HEK293 (cell line): ENCODE data around the gene SCAMP5.

Experiments
- BCL11B ChIP-seq: fragments of 450-650 bp; formaldehyde crosslinking; IDR thresholded peaks from 2 replicates; pipeline ENCODE4 v1.5.1; 2016; ENCODE audit warnings: low read depth, missing biosample characterization, missing genetic modification characterization
- GFI1B ChIP-seq: fragments of 450-650 bp; formaldehyde crosslinking; IDR thresholded peaks from 2 replicates; pipeline ENCODE4 v1.5.1; 2016; ENCODE audit warnings: missing biosample characterization, missing genetic modification characterization
- ZNF10 ChIP-seq: fragments of 450-650 bp; formaldehyde crosslinking; IDR thresholded peaks from 2 replicates; pipeline ENCODE4 v1.5.1; 2017; ENCODE audit warnings: missing biosample characterization, missing genetic modification characterization
- ZNF132 ChIP-seq: fragments of 450-650 bp; formaldehyde crosslinking; IDR thresholded peaks from 2 replicates; pipeline ENCODE4 v1.5.1; 2017; ENCODE audit warnings: missing biosample characterization, missing genetic modification characterization, borderline replicate concordance
- ZNF2 ChIP-seq: fragments of 450-650 bp; formaldehyde crosslinking; IDR thresholded peaks from 2 replicates; pipeline ENCODE4 v1.5.1; 2016; ENCODE audit warnings: missing biosample characterization, missing genetic modification characterization
- ZNF221 ChIP-seq: fragments of 450-650 bp; formaldehyde crosslinking; IDR thresholded peaks from 2 replicates; pipeline ENCODE4 v1.5.1; 2017; ENCODE audit warnings: missing biosample characterization, missing genetic modification characterization, borderline replicate concordance
- ZNF239 ChIP-seq: fragments of 450-650 bp; formaldehyde crosslinking; IDR thresholded peaks from 2 replicates; pipeline ENCODE4 v1.5.1; 2016; ENCODE audit warnings: missing biosample characterization, missing genetic modification characterization
- ZNF24 ChIP-seq: fragments of 450-650 bp; formaldehyde crosslinking; IDR thresholded peaks from 2 replicates; pipeline ENCODE4 v1.5.1; 2016; ENCODE audit warnings: missing biosample characterization, missing genetic modification characterization
- ZNF341 ChIP-seq: fragments of 450-650 bp; formaldehyde crosslinking; IDR thresholded peaks from 2 replicates; pipeline ENCODE4; 2016; ENCODE audit warnings: low read depth, missing biosample characterization, missing genetic modification characterization
- ZNF561 ChIP-seq: fragments of 450-650 bp; IDR thresholded peaks from 2 replicates; pipeline ENCODE4 v1.5.1; 2018; ENCODE audit warnings: missing biosample characterization, missing genetic modification characterization, borderline replicate concordance
- ZNF600 ChIP-seq: fragments of 450-650 bp; formaldehyde crosslinking; IDR thresholded peaks from 2 replicates; pipeline ENCODE4 v1.5.1; 2016; ENCODE audit warnings: missing biosample characterization, missing genetic modification characterization
- ZNF660 ChIP-seq: fragments of 450-650 bp; IDR thresholded peaks from 2 replicates; pipeline ENCODE4 v1.5.1; 2018; ENCODE audit warnings: missing biosample characterization, mild to moderate bottlenecking, missing genetic modification characterization
- ZNF76 ChIP-seq: fragments of 450-650 bp; formaldehyde crosslinking; IDR thresholded peaks from 2 replicates; pipeline ENCODE4; 2016; ENCODE audit warnings: low read depth, missing biosample characterization, missing genetic modification characterization, borderline replicate concordance
- ZSCAN30 ChIP-seq: fragments of 450-650 bp; IDR thresholded peaks from 2 replicates; pipeline ENCODE4 v1.5.1; 2018; ENCODE audit warnings: missing biosample characterization, mild to moderate bottlenecking, missing genetic modification characterization, moderate library complexity
- TF ChIP-seq, protein P1 (sequence below): fragments of 450-650 bp; formaldehyde crosslinking; IDR thresholded peaks from 2 replicates; pipeline ENCODE4 v1.5.1; 2016; ENCODE audit warnings: missing biosample characterization, missing genetic modification characterization, low read depth
- TF ChIP-seq, protein P2 (sequence below): fragments of 450-650 bp; formaldehyde crosslinking; IDR thresholded peaks from 2 replicates; pipeline ENCODE4 v1.5.1; 2016; ENCODE audit warnings: missing biosample characterization, missing genetic modification characterization
- TF ChIP-seq, protein P3 (sequence below): fragments of 450-650 bp; formaldehyde crosslinking; IDR thresholded peaks from 2 replicates; pipeline ENCODE4 v1.5.1; 2016; ENCODE audit warnings: missing biosample characterization, missing genetic modification characterization, borderline replicate concordance
- TF ChIP-seq, protein P4 (sequence below): fragments of 450-650 bp; formaldehyde crosslinking; IDR thresholded peaks from 2 replicates; pipeline ENCODE4 v1.5.1; 2016; ENCODE audit warnings: missing biosample characterization, missing genetic modification characterization
- TF ChIP-seq, protein P5 (sequence below): fragments of 450-650 bp; formaldehyde crosslinking; IDR thresholded peaks from 2 replicates; pipeline ENCODE4 v1.5.1; 2016; ENCODE audit warnings: missing biosample characterization, missing genetic modification characterization
- TF ChIP-seq, protein P6 (sequence below): fragments of 450-650 bp; formaldehyde crosslinking; IDR thresholded peaks from 2 replicates; pipeline ENCODE4 v1.5.1; 2016; ENCODE audit warnings: missing biosample characterization, missing genetic modification characterization
- TF ChIP-seq, protein P7 (sequence below): fragments of 450-650 bp; formaldehyde crosslinking; IDR thresholded peaks from 2 replicates; pipeline ENCODE4 v1.5.1; 2016; ENCODE audit warnings: missing biosample characterization, missing genetic modification characterization

The SCAMP5 gene

DNA sequence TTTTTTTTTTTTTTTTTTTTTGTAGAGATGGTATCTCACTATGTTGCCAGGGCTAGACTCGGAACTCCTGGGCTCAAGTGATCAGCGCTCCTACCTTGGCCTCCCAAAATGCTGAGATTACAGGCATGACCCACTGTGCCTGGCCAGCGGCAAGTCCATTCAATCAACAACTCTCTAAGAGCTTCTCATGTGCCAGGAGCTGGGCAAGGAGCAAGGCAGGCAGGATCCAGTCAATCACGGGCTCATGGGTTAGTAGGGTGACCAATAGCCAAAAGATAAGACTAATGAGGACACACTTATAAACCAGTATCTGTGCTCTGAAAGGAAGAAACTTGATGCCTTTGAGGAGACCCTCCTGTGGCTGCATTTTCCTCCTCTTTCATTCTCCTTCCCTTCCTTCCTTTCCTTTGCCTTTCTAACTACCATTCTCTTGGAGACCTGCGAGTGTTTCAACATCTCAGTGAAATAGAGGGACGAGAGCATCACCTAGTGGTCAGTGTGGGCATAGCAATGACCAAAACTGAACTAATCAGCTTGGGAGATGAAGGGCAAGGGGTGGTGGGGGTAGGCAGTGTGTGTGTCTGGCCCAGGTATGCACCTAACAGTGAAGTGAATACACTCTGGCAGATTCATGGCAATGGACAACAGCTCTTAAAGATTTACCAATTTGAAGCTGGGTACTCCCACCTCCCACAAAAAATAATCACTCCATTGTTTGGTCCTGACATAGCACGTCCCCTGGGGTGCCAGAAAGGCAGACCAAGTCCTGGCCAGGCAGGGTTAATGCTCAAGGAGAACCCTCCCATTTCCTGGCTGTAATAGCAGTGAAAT is 45.1 kb upstream of the SCAMP5 start (continued):
- TF ChIP-seq, protein P1, sequence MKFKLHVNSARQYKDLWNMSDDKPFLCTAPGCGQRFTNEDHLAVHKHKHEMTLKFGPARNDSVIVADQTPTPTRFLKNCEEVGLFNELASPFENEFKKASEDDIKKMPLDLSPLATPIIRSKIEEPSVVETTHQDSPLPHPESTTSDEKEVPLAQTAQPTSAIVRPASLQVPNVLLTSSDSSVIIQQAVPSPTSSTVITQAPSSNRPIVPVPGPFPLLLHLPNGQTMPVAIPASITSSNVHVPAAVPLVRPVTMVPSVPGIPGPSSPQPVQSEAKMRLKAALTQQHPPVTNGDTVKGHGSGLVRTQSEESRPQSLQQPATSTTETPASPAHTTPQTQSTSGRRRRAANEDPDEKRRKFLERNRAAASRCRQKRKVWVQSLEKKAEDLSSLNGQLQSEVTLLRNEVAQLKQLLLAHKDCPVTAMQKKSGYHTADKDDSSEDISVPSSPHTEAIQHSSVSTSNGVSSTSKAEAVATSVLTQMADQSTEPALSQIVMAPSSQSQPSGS: no peak
- TF ChIP-seq ZNF10 (tag by site-specific recombination) (no peak), ZNF2 (tag by site-specific recombination) (0 out of 2 replicates have a peak, but pooled peaks have one; percentile 64), ZNF239 (tag by site-specific recombination) (no peak), ZNF132 (tag by site-specific recombination) (no peak), GFI1B (no peak), ZNF561 (no peak), ZNF24 (tag by site-specific recombination) (no peak), ZNF221 (tag by site-specific recombination) (no peak), ZNF600 (tag by site-specific recombination) (peak; percentile 75), ZNF76 (tag by site-specific recombination) (no peak), ZNF660 (peak; percentile 45; the same call in 1 of the 2 replicates), BCL11B (tag by site-specific recombination) (no peak), ZNF341 (tag by site-specific recombination) (no peak), ZSCAN30 (0 out of 2 replicates have a peak, but pooled peaks have one; percentile 42)
- TF ChIP-seq, protein P2, sequence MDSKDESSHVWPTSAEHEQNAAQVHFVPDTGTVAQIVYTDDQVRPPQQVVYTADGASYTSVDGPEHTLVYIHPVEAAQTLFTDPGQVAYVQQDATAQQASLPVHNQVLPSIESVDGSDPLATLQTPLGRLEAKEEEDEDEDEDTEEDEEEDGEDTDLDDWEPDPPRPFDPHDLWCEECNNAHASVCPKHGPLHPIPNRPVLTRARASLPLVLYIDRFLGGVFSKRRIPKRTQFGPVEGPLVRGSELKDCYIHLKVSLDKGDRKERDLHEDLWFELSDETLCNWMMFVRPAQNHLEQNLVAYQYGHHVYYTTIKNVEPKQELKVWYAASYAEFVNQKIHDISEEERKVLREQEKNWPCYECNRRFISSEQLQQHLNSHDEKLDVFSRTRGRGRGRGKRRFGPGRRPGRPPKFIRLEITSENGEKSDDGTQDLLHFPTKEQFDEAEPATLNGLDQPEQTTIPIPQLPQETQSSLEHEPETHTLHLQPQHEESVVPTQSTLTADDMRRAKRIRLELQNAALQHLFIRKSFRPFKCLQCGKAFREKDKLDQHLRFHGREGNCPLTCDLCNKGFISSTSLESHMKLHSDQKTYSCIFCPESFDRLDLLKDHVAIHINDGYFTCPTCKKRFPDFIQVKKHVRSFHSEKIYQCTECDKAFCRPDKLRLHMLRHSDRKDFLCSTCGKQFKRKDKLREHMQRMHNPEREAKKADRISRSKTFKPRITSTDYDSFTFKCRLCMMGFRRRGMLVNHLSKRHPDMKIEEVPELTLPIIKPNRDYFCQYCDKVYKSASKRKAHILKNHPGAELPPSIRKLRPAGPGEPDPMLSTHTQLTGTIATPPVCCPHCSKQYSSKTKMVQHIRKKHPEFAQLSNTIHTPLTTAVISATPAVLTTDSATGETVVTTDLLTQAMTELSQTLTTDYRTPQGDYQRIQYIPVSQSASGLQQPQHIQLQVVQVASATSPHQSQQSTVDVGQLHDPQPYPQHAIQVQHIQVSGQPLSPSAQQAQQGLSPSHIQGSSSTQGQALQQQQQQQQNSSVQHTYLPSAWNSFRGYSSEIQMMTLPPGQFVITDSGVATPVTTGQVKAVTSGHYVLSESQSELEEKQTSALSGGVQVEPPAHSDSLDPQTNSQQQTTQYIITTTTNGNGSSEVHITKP (tag by site-specific recombination): peak; percentile 31; the same call in 1 of the 2 replicates
- TF ChIP-seq, protein P3, sequence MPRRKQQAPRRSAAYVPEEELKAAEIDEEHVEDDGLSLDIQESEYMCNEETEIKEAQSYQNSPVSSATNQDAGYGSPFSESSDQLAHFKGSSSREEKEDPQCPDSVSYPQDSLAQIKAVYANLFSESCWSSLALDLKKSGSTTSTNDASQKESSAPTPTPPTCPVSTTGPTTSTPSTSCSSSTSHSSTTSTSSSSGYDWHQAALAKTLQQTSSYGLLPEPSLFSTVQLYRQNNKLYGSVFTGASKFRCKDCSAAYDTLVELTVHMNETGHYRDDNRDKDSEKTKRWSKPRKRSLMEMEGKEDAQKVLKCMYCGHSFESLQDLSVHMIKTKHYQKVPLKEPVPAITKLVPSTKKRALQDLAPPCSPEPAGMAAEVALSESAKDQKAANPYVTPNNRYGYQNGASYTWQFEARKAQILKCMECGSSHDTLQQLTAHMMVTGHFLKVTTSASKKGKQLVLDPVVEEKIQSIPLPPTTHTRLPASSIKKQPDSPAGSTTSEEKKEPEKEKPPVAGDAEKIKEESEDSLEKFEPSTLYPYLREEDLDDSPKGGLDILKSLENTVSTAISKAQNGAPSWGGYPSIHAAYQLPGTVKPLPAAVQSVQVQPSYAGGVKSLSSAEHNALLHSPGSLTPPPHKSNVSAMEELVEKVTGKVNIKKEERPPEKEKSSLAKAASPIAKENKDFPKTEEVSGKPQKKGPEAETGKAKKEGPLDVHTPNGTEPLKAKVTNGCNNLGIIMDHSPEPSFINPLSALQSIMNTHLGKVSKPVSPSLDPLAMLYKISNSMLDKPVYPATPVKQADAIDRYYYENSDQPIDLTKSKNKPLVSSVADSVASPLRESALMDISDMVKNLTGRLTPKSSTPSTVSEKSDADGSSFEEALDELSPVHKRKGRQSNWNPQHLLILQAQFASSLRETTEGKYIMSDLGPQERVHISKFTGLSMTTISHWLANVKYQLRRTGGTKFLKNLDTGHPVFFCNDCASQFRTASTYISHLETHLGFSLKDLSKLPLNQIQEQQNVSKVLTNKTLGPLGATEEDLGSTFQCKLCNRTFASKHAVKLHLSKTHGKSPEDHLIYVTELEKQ (tag by site-specific recombination): no peak
- TF ChIP-seq, protein P4, sequence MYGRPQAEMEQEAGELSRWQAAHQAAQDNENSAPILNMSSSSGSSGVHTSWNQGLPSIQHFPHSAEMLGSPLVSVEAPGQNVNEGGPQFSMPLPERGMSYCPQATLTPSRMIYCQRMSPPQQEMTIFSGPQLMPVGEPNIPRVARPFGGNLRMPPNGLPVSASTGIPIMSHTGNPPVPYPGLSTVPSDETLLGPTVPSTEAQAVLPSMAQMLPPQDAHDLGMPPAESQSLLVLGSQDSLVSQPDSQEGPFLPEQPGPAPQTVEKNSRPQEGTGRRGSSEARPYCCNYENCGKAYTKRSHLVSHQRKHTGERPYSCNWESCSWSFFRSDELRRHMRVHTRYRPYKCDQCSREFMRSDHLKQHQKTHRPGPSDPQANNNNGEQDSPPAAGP (tag by site-specific recombination): peak; percentile 63; the same call in 1 of the 2 replicates
- TF ChIP-seq, protein P5, sequence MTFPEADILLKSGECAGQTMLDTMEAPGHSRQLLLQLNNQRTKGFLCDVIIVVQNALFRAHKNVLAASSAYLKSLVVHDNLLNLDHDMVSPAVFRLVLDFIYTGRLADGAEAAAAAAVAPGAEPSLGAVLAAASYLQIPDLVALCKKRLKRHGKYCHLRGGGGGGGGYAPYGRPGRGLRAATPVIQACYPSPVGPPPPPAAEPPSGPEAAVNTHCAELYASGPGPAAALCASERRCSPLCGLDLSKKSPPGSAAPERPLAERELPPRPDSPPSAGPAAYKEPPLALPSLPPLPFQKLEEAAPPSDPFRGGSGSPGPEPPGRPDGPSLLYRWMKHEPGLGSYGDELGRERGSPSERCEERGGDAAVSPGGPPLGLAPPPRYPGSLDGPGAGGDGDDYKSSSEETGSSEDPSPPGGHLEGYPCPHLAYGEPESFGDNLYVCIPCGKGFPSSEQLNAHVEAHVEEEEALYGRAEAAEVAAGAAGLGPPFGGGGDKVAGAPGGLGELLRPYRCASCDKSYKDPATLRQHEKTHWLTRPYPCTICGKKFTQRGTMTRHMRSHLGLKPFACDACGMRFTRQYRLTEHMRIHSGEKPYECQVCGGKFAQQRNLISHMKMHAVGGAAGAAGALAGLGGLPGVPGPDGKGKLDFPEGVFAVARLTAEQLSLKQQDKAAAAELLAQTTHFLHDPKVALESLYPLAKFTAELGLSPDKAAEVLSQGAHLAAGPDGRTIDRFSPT (tag by site-specific recombination): no peak
- TF ChIP-seq, protein P6, sequence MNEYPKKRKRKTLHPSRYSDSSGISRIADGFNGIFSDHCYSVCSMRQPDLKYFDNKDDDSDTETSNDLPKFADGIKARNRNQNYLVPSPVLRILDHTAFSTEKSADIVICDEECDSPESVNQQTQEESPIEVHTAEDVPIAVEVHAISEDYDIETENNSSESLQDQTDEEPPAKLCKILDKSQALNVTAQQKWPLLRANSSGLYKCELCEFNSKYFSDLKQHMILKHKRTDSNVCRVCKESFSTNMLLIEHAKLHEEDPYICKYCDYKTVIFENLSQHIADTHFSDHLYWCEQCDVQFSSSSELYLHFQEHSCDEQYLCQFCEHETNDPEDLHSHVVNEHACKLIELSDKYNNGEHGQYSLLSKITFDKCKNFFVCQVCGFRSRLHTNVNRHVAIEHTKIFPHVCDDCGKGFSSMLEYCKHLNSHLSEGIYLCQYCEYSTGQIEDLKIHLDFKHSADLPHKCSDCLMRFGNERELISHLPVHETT (tag by site-specific recombination): no peak
- TF ChIP-seq, protein P7, sequence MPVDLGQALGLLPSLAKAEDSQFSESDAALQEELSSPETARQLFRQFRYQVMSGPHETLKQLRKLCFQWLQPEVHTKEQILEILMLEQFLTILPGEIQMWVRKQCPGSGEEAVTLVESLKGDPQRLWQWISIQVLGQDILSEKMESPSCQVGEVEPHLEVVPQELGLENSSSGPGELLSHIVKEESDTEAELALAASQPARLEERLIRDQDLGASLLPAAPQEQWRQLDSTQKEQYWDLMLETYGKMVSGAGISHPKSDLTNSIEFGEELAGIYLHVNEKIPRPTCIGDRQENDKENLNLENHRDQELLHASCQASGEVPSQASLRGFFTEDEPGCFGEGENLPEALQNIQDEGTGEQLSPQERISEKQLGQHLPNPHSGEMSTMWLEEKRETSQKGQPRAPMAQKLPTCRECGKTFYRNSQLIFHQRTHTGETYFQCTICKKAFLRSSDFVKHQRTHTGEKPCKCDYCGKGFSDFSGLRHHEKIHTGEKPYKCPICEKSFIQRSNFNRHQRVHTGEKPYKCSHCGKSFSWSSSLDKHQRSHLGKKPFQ: no peak
